H1 (cell line): ENCODE results near the gene ARHGEF16. TPM values are rescaled to one million over a fixed set of nuclear protein-coding genes. Genes with fewer than 3 reads are reported as not detected.

Experiments used
- CTCF ChIA-PET: fragments of 300-600 bp; sonication (Branson Sonifier 250); formaldehyde crosslinking; loops from one replicate; lab custom pipeline; 2021; ENCODE audit not compliant: partially characterized antibody; lab: Charles Lee
- POLR2A ChIA-PET: fragments of 300-600 bp; sonication (Branson Sonifier 250); formaldehyde crosslinking; loops from one replicate; lab custom pipeline; 2021; ENCODE audit warnings: inconsistent platforms; ENCODE audit not compliant: partially characterized antibody; lab: Charles Lee
- DNase-seq, 2 experiments: peaks; one replicate each; pipeline versions ENCODE4 v3.0.0 to v3.0.0-alpha.2; 2010 to 2022; ENCODE audit warnings: low spot score in 2 of 2, low read depth in 1 of 2, mixed read lengths in 1 of 2
- FAIRE-seq: peaks from 2 replicates; lab custom pipeline; 2011; peaks lifted over from hg19 to GRCh38; lab: Jason Lieb, UNC
- H2AFZ ChIP-seq: 2 replicates; pipeline ENCODE4 v1.8.1; 2012; ENCODE audit warnings: low read length, inconsistent platforms
- H2AK5ac ChIP-seq: 2 replicates; pipeline ENCODE4 v1.6.1; 2013; ENCODE audit warnings: low read depth, low read length
- H2BK120ac ChIP-seq: replicated peaks from 2 replicates; pipeline ENCODE3; 2013; ENCODE audit warnings: low read depth, low read length, inconsistent platforms
- H2BK12ac ChIP-seq: 2 replicates; pipeline ENCODE4 v1.6.1; 2013; ENCODE audit warnings: low read depth, low read length
- H2BK15ac ChIP-seq: 2 replicates; pipeline ENCODE4 v1.6.1; 2013; ENCODE audit warnings: low read length
- H2BK20ac ChIP-seq: 2 replicates; pipeline ENCODE4 v1.6.1; 2013; ENCODE audit warnings: low read length
- H2BK5ac ChIP-seq: 2 replicates; pipeline ENCODE4 v1.6.1; 2013; ENCODE audit warnings: low read depth, low read length
- H3K14ac ChIP-seq: 2 replicates; pipeline ENCODE4 v1.6.1; 2013; ENCODE audit warnings: inconsistent platforms; ENCODE audit not compliant: insufficient read length
- H3K18ac ChIP-seq: 2 replicates; pipeline ENCODE4 v1.6.1; 2013; ENCODE audit warnings: low read length; ENCODE audit errors: extremely low read depth
- H3K23ac ChIP-seq: 2 replicates; pipeline ENCODE4 v1.6.1; 2013; ENCODE audit warnings: inconsistent platforms; ENCODE audit not compliant: insufficient read length
- H3K23me2 ChIP-seq: 2 replicates; pipeline ENCODE4 v1.6.1; 2013; ENCODE audit warnings: low read depth, low read length
- H3K27ac ChIP-seq: 2 replicates; pipeline ENCODE4 v1.6.1; 2011; ENCODE audit warnings: low read depth, low read length, inconsistent platforms
- H3K27me3 ChIP-seq, 4 experiments: replicated peaks in 1 of 4; 1 replicate in 1 of 4; 2 replicates in 3 of 4; pipeline versions ENCODE4 v1.6.1 to v1.8.1; 2011 to 2013; ENCODE audit warnings: low read length in 3 of 4, mild to moderate bottlenecking in 3 of 4, inconsistent platforms in 2 of 4, mixed read lengths in 2 of 4, moderate library complexity in 1 of 4; ENCODE audit not compliant: control insufficient read depth in 3 of 4, insufficient read depth in 3 of 4; ENCODE audit errors: extremely low read depth in 1 of 4
- H3K36me3 ChIP-seq, 4 experiments: 2 replicates each; pipeline versions ENCODE4 v1.6.1 to v1.8.1; 2011 to 2013; ENCODE audit warnings: mild to moderate bottlenecking in 4 of 4, low read length in 3 of 4, moderate library complexity in 2 of 4, control low read depth in 1 of 4, inconsistent platforms in 1 of 4; ENCODE audit not compliant: insufficient read depth in 4 of 4, control insufficient read depth in 2 of 4
- H3K4ac ChIP-seq: replicated peaks from 2 replicates; pipeline ENCODE3; 2013; ENCODE audit warnings: low read length, low read depth, mixed read lengths, inconsistent platforms; ENCODE audit not compliant: insufficient read length
- H3K4me1 ChIP-seq, 4 experiments: replicated peaks in 1 of 4; 1 replicate in 1 of 4; 2 replicates in 3 of 4; pipeline versions ENCODE4 v1.6.1 to v1.8.1; 2011 to 2013; ENCODE audit warnings: low read length in 3 of 4, inconsistent platforms in 2 of 4, mixed read lengths in 1 of 4; ENCODE audit not compliant: insufficient read depth in 4 of 4, control insufficient read depth in 3 of 4
- H3K4me2 ChIP-seq, 2 experiments: 2 replicates each; pipeline versions ENCODE4 v1.6.1 to v1.8.1; 2011 to 2013; ENCODE audit warnings: low read depth in 2 of 2, low read length in 2 of 2, control low read depth in 1 of 2, inconsistent platforms in 1 of 2, mild to moderate bottlenecking in 1 of 2; ENCODE audit not compliant: insufficient read depth in 1 of 2
- H3K4me3 ChIP-seq, 4 experiments: fragments of 200-600, 300-600 bp in 1 of 4; sonication (generic), shearing (Covaris generic), sonication (Bioruptor Twin) in 1 of 4; 2 replicates each; pipeline versions ENCODE4 v1.5.1 to v1.8.1; 2011 to 2016; ENCODE audit warnings: low read length in 4 of 4, low read depth in 3 of 4, control low read depth in 2 of 4, inconsistent platforms in 2 of 4, mild to moderate bottlenecking in 2 of 4, mixed read lengths in 1 of 4, moderate library complexity in 1 of 4; ENCODE audit not compliant: insufficient read depth in 2 of 4; ENCODE audit errors: extremely low read depth in 1 of 4
- H3K56ac ChIP-seq: replicated peaks from 2 replicates; pipeline ENCODE3; 2013; ENCODE audit warnings: low read depth, mild to moderate bottlenecking, mixed read lengths, low read length, inconsistent platforms; ENCODE audit not compliant: insufficient read length
- H3K79me1 ChIP-seq: 2 replicates; pipeline ENCODE4 v1.6.1; 2013; ENCODE audit warnings: low read depth, low read length, control low read depth
- H3K79me2 ChIP-seq, 2 experiments: 2 replicates each; pipeline versions ENCODE4 v1.6.1 to v1.8.1; 2012 to 2013; ENCODE audit warnings: low read length in 2 of 2, mild to moderate bottlenecking in 2 of 2, inconsistent platforms in 1 of 2; ENCODE audit not compliant: insufficient read depth in 2 of 2, control insufficient read depth in 1 of 2
- H3K9ac ChIP-seq, 4 experiments: replicated peaks in 1 of 4; 1 replicate in 1 of 4; 2 replicates in 3 of 4; pipeline versions ENCODE4 v1.6.1 to v1.8.1; 2011 to 2013; ENCODE audit warnings: low read depth in 3 of 4, low read length in 3 of 4, control low read depth in 2 of 4, mild to moderate bottlenecking in 2 of 4, moderate library complexity in 2 of 4, inconsistent platforms in 1 of 4; ENCODE audit errors: extremely low read depth in 1 of 4
- H3K9me3 ChIP-seq, 2 experiments: 2 replicates each; pipeline versions ENCODE4 v1.6.1 to v1.8.1; 2012 to 2013; ENCODE audit warnings: mild to moderate bottlenecking in 2 of 2, moderate library complexity in 2 of 2, control low read depth in 1 of 2, inconsistent platforms in 1 of 2, low read depth in 1 of 2, low read length in 1 of 2, mixed read lengths in 1 of 2; ENCODE audit not compliant: insufficient read depth in 2 of 2
- H4K20me1 ChIP-seq, 2 experiments: replicated peaks in 1 of 2; 2 replicates each; pipeline versions ENCODE3 to v1.8.1; 2011 to 2013; ENCODE audit warnings: inconsistent platforms in 2 of 2, low read length in 2 of 2, mild to moderate bottlenecking in 1 of 2; ENCODE audit not compliant: insufficient read depth in 2 of 2, control insufficient read depth in 1 of 2
- H4K5ac ChIP-seq: 2 replicates; pipeline ENCODE4 v1.6.1; 2013; ENCODE audit warnings: low read length, low read depth, mixed read lengths, inconsistent platforms; ENCODE audit not compliant: insufficient read length
- H4K8ac ChIP-seq: 2 replicates; pipeline ENCODE4 v1.8.0; 2013; ENCODE audit warnings: mild to moderate bottlenecking, moderate library complexity, low read length, inconsistent platforms; ENCODE audit not compliant: insufficient read depth; ENCODE audit errors: extremely low read depth
- H4K91ac ChIP-seq: replicated peaks from 2 replicates; pipeline ENCODE3; 2013; ENCODE audit warnings: low read length, mixed read lengths, inconsistent platforms; ENCODE audit not compliant: insufficient read length
- CHD1 ChIP-seq: IDR thresholded peaks from 2 replicates; pipeline ENCODE4 v1.6.1; 2012; ENCODE audit warnings: low read depth, low read length, improper control_type of control experiment
- PHF8 ChIP-seq: fragments of 200-600 bp; sonication (generic); conservative IDR thresholded peaks from 2 replicates; pipeline ENCODE4 v1.7.1; 2012; ENCODE audit warnings: low read depth, mild to moderate bottlenecking, inconsistent platforms, low read length, moderate library complexity
- POLR2A ChIP-seq, 2 experiments: IDR thresholded peaks; 1 replicate in 1 of 2; 2 replicates in 1 of 2; pipeline ENCODE4 v1.6.1; 2011; ENCODE audit warnings: low read depth in 2 of 2, low read length in 2 of 2, mild to moderate bottlenecking in 2 of 2; ENCODE audit errors: control extremely low read depth in 1 of 2
- SP2 ChIP-seq: IDR thresholded peaks from 2 replicates; pipeline ENCODE4 v1.6.1; 2012; ENCODE audit warnings: mild to moderate bottlenecking, low read length, inconsistent platforms
- SUZ12 ChIP-seq: fragments of 200-600 bp; sonication (generic); IDR thresholded peaks from 2 replicates; pipeline ENCODE4 v1.6.1; 2012; ENCODE audit warnings: mild to moderate bottlenecking, inconsistent platforms, low read length, moderate library complexity, mixed read lengths
- TAF7 ChIP-seq: optimal IDR thresholded peaks from 2 replicates; pipeline ENCODE3; 2011; ENCODE audit warnings: low read depth, mild to moderate bottlenecking, inconsistent platforms, low read length, moderate library complexity, borderline replicate concordance
- TCF12 ChIP-seq: IDR thresholded peaks from 2 replicates; pipeline ENCODE4 v1.6.1; 2011; ENCODE audit warnings: low read depth, mild to moderate bottlenecking, low read length
- WGBS, 2 experiments: shearing (Covaris generic) in 1 of 2; methylation state at CpG; one replicate each; pipeline versions ENCODE4 v1.1.6 to v1.1.7; 2013 to 2015; ENCODE audit warnings: low lambda C conversion rate in 2 of 2, mixed read lengths in 2 of 2, inconsistent platforms in 1 of 2, low coverage in 1 of 2, missing lambda C conversion rate in 1 of 2; ENCODE audit not compliant: insufficient replicate concordance in 2 of 2, insufficient coverage in 1 of 2, insufficient read length in 1 of 2; ENCODE audit errors: extremely low coverage in 1 of 2, missing lambda C conversion rate in 1 of 2; 5-methylcytosine and 5-hydroxymethylcytosine counted together
- polyA plus RNA-seq, 7 experiments: library from polyadenylated mRNA; depleted of rRNA in 3 of 7; stranded (reverse) in 5 of 7; unstranded in 2 of 7; fragments of >200 nt in 5 of 7; fragments of 200-250 nt in 2 of 7; gene quantifications; 1 replicate in 5 of 7; 2 replicates in 1 of 7; 4 replicates in 1 of 7; pipeline versions ENCODE4 v1.2.1 to v1.2.3, GENCODE V29; 2011 to 2013; ENCODE audit warnings: missing spikeins in 2 of 7, mixed read lengths in 2 of 7
- total RNA-seq: library from RNA; stranded (reverse); fragmentation: NEBNext Ultra II Directional; extraction: Animal tissue kit (Norgen Biotek cat#: 25700); gene quantifications from 2 replicates; pipeline ENCODE4 v1.2.1, GENCODE V29; 2021

Gene ARHGEF16
- total and polyA plus RNA-seq, 2 of the 8 experiments (the other 6 are each of a cell fraction or from before 2014, with no cell fraction given): 18.3 to 20.7 TPM

- WGBS, 2 experiments: 89% methylated on average over 15 of the region's 16 CpGs; no CpG with 5 or more reads in 1 of the 2 experiments
- no peak overlapping the region for H4K91ac ChIP-seq
- H3K27ac ChIP-seq: no peak overlapping the region
- no peak overlapping the region for H3K56ac ChIP-seq
- no peak for DNase-seq
- no peak overlapping the region for H3K14ac ChIP-seq
- POLR2A ChIA-PET: interaction anchor here (1.2 kb wide), 1 partner anchor 10 kb away, joined by 5 read pairs; no protein-coding TSS in a partner anchor
- peak overlapping the region; percentile 46; the same call in 1 of the 2 replicates for H4K8ac ChIP-seq
- H3K4me3 ChIP-seq: no peak overlapping the region
- H3K9ac ChIP-seq: no peak overlapping the region
- no peak overlapping the region for H2BK5ac ChIP-seq
- H3K4me2 ChIP-seq: no peak overlapping the region
- no peaks in the 10 kb centered on the region for H3K27me3 ChIP-seq
- H2BK120ac ChIP-seq: no peak overlapping the region
- H3K18ac ChIP-seq: no peak overlapping the region
- no peak overlapping the region for H2BK20ac ChIP-seq
- no peak overlapping the region for H3K23ac ChIP-seq
- no peak overlapping the region for H2BK15ac ChIP-seq
- no peak overlapping the region for H2AK5ac ChIP-seq
- TF ChIP-seq CHD1 (no peak), SUZ12 (no peak), TCF12 (no peak), PHF8 (no peak), TAF7 (no peak), SP2 (no peak), POLR2A (IDR thresholded peaks at IDR 0.05; ENCODE audit: control extremely low read depth in 1 of 2, low read depth in 2 of 2, low read length in 2 of 2) (no peak)
- TF ChIP-seq, all 59 proteins: peak for 0
- H4K5ac ChIP-seq: no peak overlapping the region
- H3K36me3 ChIP-seq: no peaks in the 10 kb centered on the region
- H3K4me1 ChIP-seq: peaks cover 0 to 7% (median 1%) of the 10 kb centered on the region in 4 experiments; a peak in 3 of 7 replicates
- H4K20me1 ChIP-seq: peaks cover 0 to 11% of the 10 kb centered on the region in 2 experiments
- CTCF ChIA-PET: interaction anchor here (1.0 to 4.7 kb wide), 6 partner anchors 11 to 358 kb away, joined by 3 to 50 read pairs (median 3); no protein-coding TSS in a partner anchor
- H3K79me1 ChIP-seq: no peaks in the 10 kb centered on the region
- no peak for FAIRE-seq
- no peak overlapping the region for H2BK12ac ChIP-seq
- no peak overlapping the region for H3K4ac ChIP-seq
- no peaks in the 10 kb centered on the region for H3K23me2 ChIP-seq
- H3K9me3 ChIP-seq: no peaks in the 10 kb centered on the region; a peak in 1 of 4 replicates
- H3K79me2 ChIP-seq: no peaks in the 10 kb centered on the region
- H2AFZ ChIP-seq: no peak overlapping the region
These were observed 24.7 kb upstream of the ARHGEF16 start for GRCh38 chr1:3429766-3430165.
